HEK293 (cell line): ENCODE results near the gene TANC1.

Source experiments
- CTCF ChIA-PET: fragments of 350-600 bp; formaldehyde crosslinking; extraction: SDS; loops from one replicate; lab custom pipeline; 2021; ENCODE audit warnings: antibody characterized with exemption; lab: Yijun Ruan, JAX
- POLR2A ChIA-PET: fragments of 300-600 bp; formaldehyde crosslinking; extraction: SDS; loops from one replicate; lab custom pipeline; 2020; ENCODE audit warnings: antibody characterized with exemption, inconsistent platforms; lab: Yijun Ruan, JAX
- H3K27ac ChIP-seq: fragments of 200-500 bp; sonication (Bioruptor generic); 2 replicates; pipeline ENCODE4 v1.5.1; 2014; ENCODE audit warnings: low read depth, low read length, control low read depth, inconsistent platforms; ENCODE audit errors: extremely low read depth
- H3K36me3 ChIP-seq, 2 experiments: fragments of 200-500 bp in 1 of 2; sonication (Bioruptor generic) in 1 of 2; 1 replicate in 1 of 2; 2 replicates in 1 of 2; pipeline ENCODE4 v1.5.1; 2014 to 2017; ENCODE audit warnings: inconsistent platforms in 2 of 2, low read length in 2 of 2; ENCODE audit not compliant: control insufficient read depth in 2 of 2, insufficient read depth in 1 of 2
- H3K4me1 ChIP-seq: fragments of 200-500 bp; sonication (Bioruptor generic); 2 replicates; pipeline ENCODE4 v1.5.1; 2014; ENCODE audit warnings: mild to moderate bottlenecking, low read length, inconsistent platforms; ENCODE audit not compliant: control insufficient read depth, insufficient read depth
- H3K4me3 ChIP-seq: 2 replicates; pipeline ENCODE4 v1.5.1; 2011; ENCODE audit warnings: low read depth, mild to moderate bottlenecking, control low read depth, low read length, moderate library complexity
- H3K9me3 ChIP-seq: fragments of 200-500 bp; sonication (Bioruptor generic); 2 replicates; pipeline ENCODE4 v1.5.1; 2014; ENCODE audit warnings: low read depth, low read length, inconsistent platforms; ENCODE audit not compliant: control insufficient read depth, insufficient read depth
- ATF2 ChIP-seq: fragments of 450-650 bp; formaldehyde crosslinking; IDR thresholded peaks from 2 replicates; pipeline ENCODE4 v1.5.1; 2016; ENCODE audit warnings: missing biosample characterization, missing genetic modification characterization, low read depth
- MZF1 ChIP-seq: fragments of 450-650 bp; formaldehyde crosslinking; IDR thresholded peaks from 2 replicates; pipeline ENCODE4 v1.5.1; 2017; ENCODE audit warnings: missing biosample characterization, missing genetic modification characterization, borderline replicate concordance
- OSR2 ChIP-seq: fragments of 450-650 bp; formaldehyde crosslinking; IDR thresholded peaks from 2 replicates; pipeline ENCODE4 v1.5.1; 2016; ENCODE audit warnings: missing biosample characterization, missing genetic modification characterization
- PBX3 ChIP-seq: sonication (generic); formaldehyde crosslinking; IDR thresholded peaks from 2 replicates; pipeline ENCODE4 v1.8.1; 2022; ENCODE audit warnings: mild to moderate bottlenecking, moderate library complexity, missing genetic modification reagents
- SALL2 ChIP-seq: fragments of 450-650 bp; formaldehyde crosslinking; IDR thresholded peaks from 2 replicates; pipeline ENCODE4 v1.5.0; 2017; ENCODE audit warnings: missing biosample characterization, mild to moderate bottlenecking, missing genetic modification characterization, borderline replicate concordance
- SETDB1 ChIP-seq: IDR thresholded peaks from one replicate; pipeline ENCODE4 v1.6.1; 2017; ENCODE audit warnings: mild to moderate bottlenecking, low read length, moderate library complexity, mixed read lengths; ENCODE audit not compliant: insufficient read length
- SP3 ChIP-seq: fragments of 450-650 bp; formaldehyde crosslinking; IDR thresholded peaks from 2 replicates; pipeline ENCODE4 v1.5.1; 2016; ENCODE audit warnings: missing biosample characterization, missing genetic modification characterization
- ZBTB20 ChIP-seq: fragments of 450-650 bp; formaldehyde crosslinking; IDR thresholded peaks from 2 replicates; pipeline ENCODE4 v1.5.1; 2016; ENCODE audit warnings: missing biosample characterization, missing genetic modification characterization
- ZBTB6 ChIP-seq: fragments of 450-650 bp; formaldehyde crosslinking; IDR thresholded peaks from 2 replicates; pipeline ENCODE4 v1.5.1; 2017; ENCODE audit warnings: missing biosample characterization, missing genetic modification characterization
- ZFHX2 ChIP-seq: fragments of 450-650 bp; formaldehyde crosslinking; conservative IDR thresholded peaks from 2 replicates; pipeline ENCODE4 v1.5.1; 2016; ENCODE audit warnings: missing biosample characterization, missing genetic modification characterization
- ZFP3 ChIP-seq: fragments of 450-650 bp; formaldehyde crosslinking; IDR thresholded peaks from 2 replicates; pipeline ENCODE4 v1.5.1; 2016; ENCODE audit warnings: low read depth, missing biosample characterization, missing genetic modification characterization
- ZNF10 ChIP-seq: fragments of 450-650 bp; formaldehyde crosslinking; IDR thresholded peaks from 2 replicates; pipeline ENCODE4 v1.5.1; 2017; ENCODE audit warnings: missing biosample characterization, missing genetic modification characterization
- ZNF146 ChIP-seq: fragments of 450-650 bp; formaldehyde crosslinking; IDR thresholded peaks from 2 replicates; pipeline ENCODE4 v1.5.1; 2016; ENCODE audit warnings: missing biosample characterization, missing genetic modification characterization
- ZNF24 ChIP-seq: fragments of 450-650 bp; formaldehyde crosslinking; IDR thresholded peaks from 2 replicates; pipeline ENCODE4 v1.5.1; 2016; ENCODE audit warnings: missing biosample characterization, missing genetic modification characterization
- ZNF274 ChIP-seq, 2 experiments: fragments of 200-500 bp in 1 of 2; fragments of 450-650 bp in 1 of 2; sonication (Bioruptor generic) in 1 of 2; formaldehyde crosslinking in 1 of 2; IDR thresholded peaks; 2 replicates each; pipeline versions ENCODE4 v1.5.1 to v1.6.1; 2014 to 2016; ENCODE audit warnings: borderline replicate concordance in 1 of 2, inconsistent platforms in 1 of 2, low read length in 1 of 2, missing biosample characterization in 1 of 2, missing genetic modification characterization in 1 of 2
- ZNF473 ChIP-seq: fragments of 450-650 bp; formaldehyde crosslinking; IDR thresholded peaks from 2 replicates; pipeline ENCODE4 v1.5.1; 2017; ENCODE audit warnings: missing biosample characterization, missing genetic modification characterization
- ZNF580 ChIP-seq: fragments of 450-650 bp; formaldehyde crosslinking; IDR thresholded peaks from 2 replicates; pipeline ENCODE4 v1.5.1; 2016; ENCODE audit warnings: missing biosample characterization, missing genetic modification characterization
- ZNF701 ChIP-seq: fragments of 450-650 bp; formaldehyde crosslinking; IDR thresholded peaks from 2 replicates; pipeline ENCODE4 v1.5.1; 2016; ENCODE audit warnings: missing biosample characterization, missing genetic modification characterization
- ZNF704 ChIP-seq: fragments of 450-650 bp; formaldehyde crosslinking; IDR thresholded peaks from 2 replicates; pipeline ENCODE4 v1.5.1; 2016; ENCODE audit warnings: missing biosample characterization, missing genetic modification characterization
- ZSCAN5A ChIP-seq: fragments of 450-650 bp; formaldehyde crosslinking; IDR thresholded peaks from 2 replicates; pipeline ENCODE4 v1.5.1; 2016; ENCODE audit warnings: missing biosample characterization, missing genetic modification characterization

Gene TANC1

GRCh38 chr2:159195697-159196096 is 227.3 kb downstream of the TANC1 start:
- TF ChIP-seq ZNF274 (IDR thresholded peaks at IDR 0.05; ENCODE audit: low read length) (no peak), ZNF274 (tag by site-specific recombination; IDR thresholded peaks at IDR 0.05; ENCODE audit: borderline replicate concordance) (no peak), ZNF580 (tag by site-specific recombination) (no peak), ZNF704 (tag by site-specific recombination) (no peak), ZFHX2 (tag by site-specific recombination) (no peak), ZSCAN5A (no peak), ZBTB20 (tag by site-specific recombination) (no peak), ZBTB6 (tag by site-specific recombination) (no peak), ATF2 (no peak), ZNF10 (no peak), PBX3 (CRISPR knock-in tag) (no peak), ZNF24 (no peak)
- H3K4me3 ChIP-seq = no peak overlapping the region
- no peaks in the 10 kb centered on the region for H3K9me3 ChIP-seq
- H3K27ac ChIP-seq = no peak overlapping the region
- CTCF ChIA-PET = interaction anchor here (0.6 kb wide), 2 partner anchors 54 to 109 kb away, joined by 4 read pairs; no protein-coding TSS in a partner anchor
- no peaks in the 10 kb centered on the region for H3K4me1 ChIP-seq
- H3K36me3 ChIP-seq = peaks cover 0 to 66% of the 10 kb centered on the region in 2 experiments; a peak in 1 of 3 replicates
- POLR2A ChIA-PET = no interaction called here

GRCh38 chr2:159196393-159196925 is 228.0 kb downstream of the TANC1 start:
- no peaks in the 10 kb centered on the region for H3K4me1 ChIP-seq
- no peaks in the 10 kb centered on the region for H3K9me3 ChIP-seq
- ChIA-PET POLR2A (no interaction called here), CTCF (interaction anchor here (0.5 to 0.6 kb wide), 2 partner anchors 108 to 124 kb away, joined by 3 to 4 read pairs; no protein-coding TSS in a partner anchor)
- H3K36me3 ChIP-seq = peaks cover 0 to 73% of the 10 kb centered on the region in 2 experiments; a peak in 1 of 3 replicates
- no peak for TF ChIP-seq ZNF473 (tag by site-specific recombination)
- TF ChIP-seq SALL2 (tag by site-specific recombination) = no peak
- no peak overlapping the region for H3K4me3 ChIP-seq
- H3K27ac ChIP-seq = no peak overlapping the region

GRCh38 chr2:159199236-159199635 is 230.8 kb downstream of the TANC1 start:
- Histone ChIP-seq H3K4me3 (no peak overlapping the region), H3K4me1 (no peaks in the 10 kb centered on the region), H3K36me3 (peaks cover 0 to 83% of the 10 kb centered on the region in 2 experiments; a peak in 1 of 3 replicates), H3K9me3 (no peaks in the 10 kb centered on the region), H3K27ac (no peak overlapping the region)
- ChIA-PET CTCF (interaction anchor here (0.7 to 1.0 kb wide), 3 partner anchors 11 to 305 kb away, joined by 3 to 4 read pairs (median 3); no protein-coding TSS in a partner anchor), POLR2A (no interaction called here)
- TF ChIP-seq SETDB1 (no peak), ZNF146 (no peak), MZF1 (tag by site-specific recombination) (no peak), ZNF701 (tag by site-specific recombination) (no peak), OSR2 (no peak), ZFP3 (tag by site-specific recombination) (no peak), SP3 (tag by site-specific recombination) (no peak)
